Activated CD4-positive, alpha-beta T cell treated with anti-CD3 and anti-CD28 coated beads, Interleukin-2, Interleukin-4, amounts not matched to agents 100 ng/mL and 50 ng/mL, durations not matched to agents 16 hours and 8 hours (primary cell): Measurements from ENCODE around the gene VIL1.

Source experiments
- DNase-seq: peaks from one replicate; pipeline ENCODE4 v3.0.0-alpha.2; 2020; ENCODE audit warnings: low spot score

Gene VIL1

GRCh38 chr2:218395090-218395444 lies 23.9 kb upstream of the VIL1 start:
- no peak for DNase-seq

GRCh38 chr2:218395456-218395825 lies 23.5 kb upstream of the VIL1 start:
- DNase-seq, result no peak

- peak; percentile 94 for DNase-seq
Observed at GRCh38 chr2:218395826-218396687, 22.9 kb upstream of the VIL1 start.

- peak; percentile 61 for DNase-seq
Observed at GRCh38 chr2:218396688-218397462, 22.0 kb upstream of the VIL1 start.

GRCh38 chr2:218397463-218397819 lies 21.5 kb upstream of the VIL1 start:
- no peak for DNase-seq

- peak; percentile 76 for DNase-seq
Observed at GRCh38 chr2:218397820-218398436, 21.0 kb upstream of the VIL1 start.

GRCh38 chr2:218398437-218399390 lies 20.2 kb upstream of the VIL1 start:
- peak; percentile 65 for DNase-seq

- peak; percentile 95 for DNase-seq
Observed at GRCh38 chr2:218399391-218400166, 19.3 kb upstream of the VIL1 start, which contains the start of gene CTDSP1. TSS of gene CTDSP1 (plus strand) at chr2:218399868. CDS start at chr2:218400091, 223 bp downstream.

GRCh38 chr2:218400167-218400929 lies 18.6 kb upstream of the VIL1 start:
- DNase-seq, result peak; percentile 33

GRCh38 chr2:218400930-218401881 lies 17.7 kb upstream of the VIL1 start:
- DNase-seq, result no peak

- no peak for DNase-seq
Observed at GRCh38 chr2:218401890-218402289, 17.0 kb upstream of the VIL1 start.

GRCh38 chr2:218402491-218402901 lies 16.4 kb upstream of the VIL1 start:
- DNase-seq, result no peak

- DNase-seq, result no peak
Observed at GRCh38 chr2:218402911-218403411, 16.0 kb upstream of the VIL1 start.

- no peak for DNase-seq
Observed at GRCh38 chr2:218403810-218404209, 15.1 kb upstream of the VIL1 start.

GRCh38 chr2:218404351-218405085 lies 14.4 kb upstream of the VIL1 start:
- DNase-seq, result no peak

GRCh38 chr2:218405086-218405745 lies 13.7 kb upstream of the VIL1 start:
- no peak for DNase-seq

GRCh38 chr2:218405746-218406208 lies 13.1 kb upstream of the VIL1 start:
- peak; percentile 15 for DNase-seq
